ENCODE measurements around the gene CSNK2B.
A peak's percentile ranks its signal among the peaks of the same experiment; 100 is the strongest.

The CSNK2B gene

GRCh38 chr6:31676904-31677303 lies 11.0 kb downstream of the CSNK2B start:
- DNase-seq (ENCODE audit: extremely low spot score): no peak
- POLR2A ChIA-PET: no interaction called here
- TF ChIP-seq CTCF (IDR thresholded peaks at IDR 0.05; ENCODE audit: control extremely low read depth, extremely low read depth, low read depth, missing control alignments): no peak
- CTCF ChIA-PET: interaction anchor here (1.2 to 1.5 kb wide), 2 partner anchors 12 to 13 kb away, joined by 3 to 4 read pairs; no protein-coding TSS in a partner anchor

- TF ChIP-seq CTCF (IDR thresholded peaks at IDR 0.05; ENCODE audit: control extremely low read depth, extremely low read depth, low read depth, missing control alignments): no peak
- ChIA-PET POLR2A (no interaction called here), CTCF (interaction anchor here (0.8 to 2.9 kb wide), 6 partner anchors 10 to 275 kb away, joined by 3 to 12 read pairs (median 4); partner anchors contain the start of gene LY6G6D)
- no peak for DNase-seq (ENCODE audit: extremely low spot score)
Observed at GRCh38 chr6:31677955-31678354, 12.1 kb downstream of the CSNK2B start.

GRCh38 chr6:31680226-31681134 lies 14.6 kb downstream of the CSNK2B start, which contains the start of gene LY6G5C:
TSS of gene LY6G5C (minus strand) at chr6:31681067. CDS start at chr6:31680373, 694 bp downstream.
- peak; percentile 77 for TF ChIP-seq CTCF (IDR thresholded peaks at IDR 0.05; ENCODE audit: control extremely low read depth, extremely low read depth, low read depth, missing control alignments)
- POLR2A ChIA-PET: interaction anchor here (0.6 kb wide), 1 partner anchor 10 kb away, joined by 3 read pairs; no protein-coding TSS in a partner anchor
- CTCF ChIA-PET: interaction anchor here (0.6 to 2.9 kb wide), 20 partner anchors 8 to 290 kb away, joined by 3 to 20 read pairs (median 4); partner anchors contain the start of genes ABHD16A, CSNK2B, HSPA1A and HSPA1L
- peak; percentile 83 for DNase-seq (ENCODE audit: extremely low spot score)

GRCh38 chr6:31681135-31681671 lies 15.3 kb downstream of the CSNK2B start:
- peak; percentile 75 for DNase-seq (ENCODE audit: extremely low spot score)
- CTCF ChIA-PET: interaction anchor here (0.6 to 2.4 kb wide), 15 partner anchors 9 to 289 kb away, joined by 3 to 20 read pairs (median 4); partner anchors contain the start of genes ABHD16A, CSNK2B, HSPA1A and HSPA1L
- peak; percentile 13 for TF ChIP-seq CTCF (IDR thresholded peaks at IDR 0.05; ENCODE audit: control extremely low read depth, extremely low read depth, low read depth, missing control alignments)
- POLR2A ChIA-PET: interaction anchor here (0.6 kb wide), 1 partner anchor 11 kb away, joined by 3 read pairs; no protein-coding TSS in a partner anchor

- ChIA-PET CTCF (interaction anchor here (0.8 to 1.6 kb wide), 4 partner anchors 10 to 20 kb away, joined by 3 to 6 read pairs (median 4); partner anchors contain the start of genes ABHD16A and LY6G5B), POLR2A (no interaction called here)
- DNase-seq (ENCODE audit: extremely low spot score): no peak
- TF ChIP-seq CTCF (IDR thresholded peaks at IDR 0.05; ENCODE audit: control extremely low read depth, extremely low read depth, low read depth, missing control alignments): no peak
Observed at GRCh38 chr6:31683591-31683990, 17.7 kb downstream of the CSNK2B start.

GRCh38 chr6:31686483-31686882 lies 20.6 kb downstream of the CSNK2B start:
- ChIA-PET CTCF (interaction anchor here (0.7 to 0.9 kb wide), 2 partner anchors 83 to 109 kb away, joined by 3 read pairs; partner anchors contain the start of gene VARS1), POLR2A (no interaction called here)
- DNase-seq (ENCODE audit: extremely low spot score): no peak
- TF ChIP-seq CTCF (IDR thresholded peaks at IDR 0.05; ENCODE audit: control extremely low read depth, extremely low read depth, low read depth, missing control alignments): no peak

Data from GM10248 (cell line).